NT2/D1 (cell line): ENCODE results near the gene ANAPC13.

Experiments
- DNase-seq: peaks from one replicate; pipeline ENCODE4 v3.0.0-alpha.2; 2011; ENCODE audit warnings: low read depth, low spot score
- H3K27me3 ChIP-seq: 2 replicates; pipeline ENCODE4 v1.6.0; 2011; ENCODE audit warnings: mild to moderate bottlenecking; ENCODE audit not compliant: insufficient read length, insufficient read depth
- H3K36me3 ChIP-seq: 2 replicates; pipeline ENCODE4 v1.6.1; 2011; ENCODE audit warnings: mild to moderate bottlenecking, low read length, mixed read lengths; ENCODE audit not compliant: insufficient read depth, insufficient read length
- H3K4me1 ChIP-seq: 2 replicates; pipeline ENCODE4 v1.5.1; 2011; ENCODE audit not compliant: insufficient read depth, insufficient read length
- H3K4me3 ChIP-seq: 2 replicates; pipeline ENCODE4 v1.5.1; 2011; ENCODE audit warnings: low read depth; ENCODE audit not compliant: insufficient read length
- H3K9ac ChIP-seq: 2 replicates; pipeline ENCODE4 v1.6.0; 2011; ENCODE audit warnings: low read depth; ENCODE audit not compliant: insufficient read length
- H3K9me3 ChIP-seq: 2 replicates; pipeline ENCODE4 v1.5.1; 2011; ENCODE audit warnings: mild to moderate bottlenecking, low read length; ENCODE audit not compliant: insufficient read depth
- SUZ12 ChIP-seq: IDR thresholded peaks from 2 replicates; pipeline ENCODE4 v1.6.1; 2011; ENCODE audit not compliant: insufficient read length, insufficient read depth; ENCODE audit errors: extremely low read depth
- YY1 ChIP-seq: IDR thresholded peaks from 2 replicates; pipeline ENCODE4 v1.6.1; 2011; ENCODE audit not compliant: insufficient read length, insufficient read depth
- ZNF274 ChIP-seq: IDR thresholded peaks from 2 replicates; pipeline ENCODE4 v1.6.1; 2011; ENCODE audit warnings: mild to moderate bottlenecking, low read depth, low read length

Gene ANAPC13

DNA sequence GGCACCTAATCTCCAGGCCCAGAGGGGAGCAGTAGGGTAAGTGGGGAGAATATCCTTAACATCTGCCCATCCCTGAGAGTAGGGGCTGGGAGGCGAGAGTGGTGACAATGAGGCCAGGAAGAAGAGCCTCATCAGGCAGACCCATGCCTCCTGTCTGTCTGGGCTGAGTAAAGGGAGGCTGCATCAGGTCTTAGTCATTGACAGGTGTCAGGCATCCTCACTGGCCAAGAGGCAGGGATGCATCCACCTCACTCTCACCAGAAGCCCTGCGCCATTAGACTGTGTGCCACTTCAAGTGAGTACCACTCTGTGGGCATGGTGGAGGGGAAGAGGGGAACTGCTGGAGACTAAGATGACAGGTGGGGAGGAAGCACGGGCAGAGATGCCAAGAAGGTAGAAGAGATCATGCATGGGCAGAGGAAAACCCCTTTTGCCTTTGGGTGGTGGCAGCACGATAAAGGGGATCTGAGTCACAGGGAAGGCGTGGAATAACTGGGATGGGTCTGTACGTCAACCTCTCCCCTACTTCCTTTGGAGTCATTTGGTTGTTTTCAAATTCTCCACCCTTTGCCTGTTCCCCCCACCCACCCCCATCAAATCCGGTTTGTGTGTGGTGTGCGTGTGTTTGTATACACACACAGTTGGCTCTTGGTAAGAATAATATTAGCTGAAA is 14.1 kb downstream of the ANAPC13 start:
- Histone ChIP-seq H3K9me3 (no peaks in the 10 kb centered on the region), H3K9ac (no peak overlapping the region), H3K27me3 (no peaks in the 10 kb centered on the region), H3K4me3 (no peak overlapping the region), H3K4me1 (no peaks in the 10 kb centered on the region), H3K36me3 (peaks cover 12% of the 10 kb centered on the region)
- no peak for DNase-seq
- no peak for TF ChIP-seq ZNF274
- no peak for TF ChIP-seq YY1
- no peak for TF ChIP-seq SUZ12

- Histone ChIP-seq H3K4me3 (no peak overlapping the region), H3K9me3 (no peaks in the 10 kb centered on the region), H3K36me3 (no peaks in the 10 kb centered on the region), H3K9ac (no peak overlapping the region), H3K27me3 (no peaks in the 10 kb centered on the region), H3K4me1 (peaks cover 5% of the 10 kb centered on the region)
- DNase-seq, result no peak
- TF ChIP-seq SUZ12 (no peak), YY1 (no peak), ZNF274 (no peak)
Observed at GRCh38 chr3:134468519-134468918, 17.3 kb downstream of the ANAPC13 start.

DNA sequence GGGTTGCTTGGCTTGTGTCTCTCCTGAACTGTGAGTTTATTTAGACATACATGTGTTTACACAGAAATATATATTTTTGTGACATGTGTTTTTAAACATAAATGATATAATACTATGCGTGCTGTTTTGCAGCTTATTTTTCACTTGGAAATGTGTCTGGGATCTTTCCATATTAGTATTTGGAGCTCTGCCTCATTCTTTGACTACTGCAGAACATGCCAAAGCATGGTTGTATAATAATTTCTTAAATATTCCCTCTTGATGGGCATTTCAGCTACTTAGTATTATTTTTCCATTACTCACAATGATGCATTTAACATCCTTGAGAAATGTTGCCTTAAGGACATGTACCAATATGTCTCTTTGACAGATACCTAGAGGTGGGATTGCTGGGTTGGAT is 19.5 kb downstream of the ANAPC13 start:
- TF ChIP-seq SUZ12, result no peak
- TF ChIP-seq YY1, result no peak
- no peak for TF ChIP-seq ZNF274
- no peak for DNase-seq
- Histone ChIP-seq H3K4me3 (no peak overlapping the region), H3K36me3 (no peaks in the 10 kb centered on the region), H3K9me3 (no peaks in the 10 kb centered on the region), H3K4me1 (peaks cover 7% of the 10 kb centered on the region), H3K9ac (no peak overlapping the region), H3K27me3 (no peaks in the 10 kb centered on the region)

- H3K9ac ChIP-seq, result peak overlapping the region; percentile 11
- H3K4me3 ChIP-seq, result no peak overlapping the region
- TF ChIP-seq ZNF274, result no peak
- TF ChIP-seq SUZ12, result no peak
- no peak for TF ChIP-seq YY1
- H3K36me3 ChIP-seq, result no peaks in the 10 kb centered on the region
- H3K27me3 ChIP-seq, result no peaks in the 10 kb centered on the region
- H3K4me1 ChIP-seq, result peaks cover 7% of the 10 kb centered on the region
- H3K9me3 ChIP-seq, result no peaks in the 10 kb centered on the region
- DNase-seq, result no peak
Observed at GRCh38 chr3:134464689-134465365, 21.0 kb downstream of the ANAPC13 start.

GRCh38 chr3:134464064-134464688 is 21.6 kb downstream of the ANAPC13 start:
- no peak overlapping the region for H3K4me3 ChIP-seq
- no peaks in the 10 kb centered on the region for H3K36me3 ChIP-seq
- H3K27me3 ChIP-seq, result no peaks in the 10 kb centered on the region
- TF ChIP-seq ZNF274 (no peak), YY1 (no peak), SUZ12 (no peak)
- no peak overlapping the region for H3K9ac ChIP-seq
- H3K9me3 ChIP-seq, result no peaks in the 10 kb centered on the region
- H3K4me1 ChIP-seq, result peaks cover 7% of the 10 kb centered on the region
- peak; percentile 96 for DNase-seq

- H3K9ac ChIP-seq, result no peak overlapping the region
Observed at GRCh38 chr3:134463676-134464063, 22.1 kb downstream of the ANAPC13 start.

GRCh38 chr3:134462331-134462941 is 23.3 kb downstream of the ANAPC13 start:
- H3K9me3 ChIP-seq, result peaks cover 13% of the 10 kb centered on the region; the same call in 1 of the 2 replicates
- DNase-seq, result no peak
- TF ChIP-seq SUZ12 (no peak), YY1 (no peak), ZNF274 (no peak)
- H3K4me1 ChIP-seq, result peaks cover 7% of the 10 kb centered on the region
- no peaks in the 10 kb centered on the region for H3K36me3 ChIP-seq
- no peak overlapping the region for H3K4me3 ChIP-seq
- H3K9ac ChIP-seq, result peak overlapping the region; percentile 1
- no peaks in the 10 kb centered on the region for H3K27me3 ChIP-seq

More at GRCh38 chr3:134463676-134464063, 22.1 kb downstream of the ANAPC13 start:
- TF ChIP-seq SUZ12, result no peak
- no peak for TF ChIP-seq ZNF274
- no peak for TF ChIP-seq YY1
- DNase-seq, result no peak
- peaks cover 2% of the 10 kb centered on the region; the same call in 1 of the 2 replicates for H3K9me3 ChIP-seq
- no peak overlapping the region for H3K4me3 ChIP-seq
- H3K27me3 ChIP-seq, result no peaks in the 10 kb centered on the region
- peaks cover 7% of the 10 kb centered on the region for H3K4me1 ChIP-seq
- no peaks in the 10 kb centered on the region for H3K36me3 ChIP-seq
